Aorta (tissue), 5 donors: ENCODE measurements around the gene CPNE2. TPM values are rescaled to one million over a fixed set of nuclear protein-coding genes. Genes with fewer than 3 reads are reported as not detected.

Experiments
- ATAC-seq: fragments of 200-7000 bp; cut with Tn5 transposase; one replicate; pipeline ENCODE4 v1.9.1; 2022; ENCODE audit warnings: moderate library complexity; ENCODE audit not compliant: low FRiP score
- DNase-seq, 2 donors: peaks; one replicate each; pipeline ENCODE4 v3.0.0-alpha.2; 2020
- H3K27ac ChIP-seq, 2 donors: one replicate each; pipeline ENCODE4 v1.5.1; 2013; ENCODE audit warnings: low read length in 2 of 2, mild to moderate bottlenecking in 2 of 2, moderate library complexity in 2 of 2, control low read depth in 1 of 2, inconsistent platforms in 1 of 2, low read depth in 1 of 2
- H3K27me3 ChIP-seq, 2 donors: one replicate each; pipeline ENCODE4 v1.6.1; 2013; ENCODE audit warnings: control low read depth in 1 of 2, low read length in 1 of 2, mild to moderate bottlenecking in 1 of 2, moderate library complexity in 1 of 2; ENCODE audit not compliant: insufficient read depth in 2 of 2, control insufficient read depth in 1 of 2
- H3K36me3 ChIP-seq, 2 donors: one replicate each; pipeline ENCODE4 v1.6.1; 2013; ENCODE audit warnings: control low read depth in 1 of 2, low read length in 1 of 2, mild to moderate bottlenecking in 1 of 2; ENCODE audit not compliant: insufficient read depth in 2 of 2, control insufficient read depth in 1 of 2
- H3K4me1 ChIP-seq, 2 donors: one replicate each; pipeline ENCODE4 v1.6.1; 2013; ENCODE audit warnings: low read length in 2 of 2, control low read depth in 1 of 2, mild to moderate bottlenecking in 1 of 2, moderate library complexity in 1 of 2; ENCODE audit not compliant: insufficient read depth in 2 of 2, control insufficient read depth in 1 of 2
- H3K4me3 ChIP-seq, 2 donors: one replicate each; pipeline ENCODE4 v1.5.1; 2013; ENCODE audit warnings: low read length in 2 of 2, control low read depth in 1 of 2, mild to moderate bottlenecking in 1 of 2
- H3K9me3 ChIP-seq: one replicate; pipeline ENCODE4 v1.6.1; 2013; ENCODE audit warnings: mild to moderate bottlenecking, low read length; ENCODE audit not compliant: control insufficient read depth
- WGBS, 2 donors: extraction: QIAGEN DNeasy Blood & Tissue Kit; methylation state at CpG; one replicate each; pipeline ENCODE4 v1.1.7; 2013; 5-methylcytosine and 5-hydroxymethylcytosine counted together
- intact Hi-C, 2 donors: fragments of 100-400 bp; cut with DNase I; formaldehyde crosslinking; loops; one replicate each; pipeline versions ENCODE4 v1.14.2 to v1.15.0; 2022
- polyA plus RNA-seq, 2 donors: library from polyadenylated mRNA; stranded (reverse); fragments of 200-250 nt; gene quantifications; one replicate each; pipeline ENCODE4 v1.2.3, GENCODE V29; 2013
- total RNA-seq, 2 donors: library from RNA; stranded (reverse); fragmentation: NEBNext Ultra II Directional; extraction: Animal tissue kit (Norgen Biotek cat#: 25700); gene quantifications; one replicate each; pipeline ENCODE4 v1.2.1, GENCODE V29; 2021
- donor health status: healthy with polysubstance abuse.
- donor health status: Bipolar disorder and iron deficiency.
- donor health status: DM: no; HTN: no; CAD: no.
- donor health status: DM: no; HTN: no; CAD: no.
- donor health status: DM: yes; HTN: yes; CAD: no.

CPNE2 gene
- total and polyA plus RNA-seq, 4 donors: 19.0 to 37.1 (median 25.4) TPM

DNA sequence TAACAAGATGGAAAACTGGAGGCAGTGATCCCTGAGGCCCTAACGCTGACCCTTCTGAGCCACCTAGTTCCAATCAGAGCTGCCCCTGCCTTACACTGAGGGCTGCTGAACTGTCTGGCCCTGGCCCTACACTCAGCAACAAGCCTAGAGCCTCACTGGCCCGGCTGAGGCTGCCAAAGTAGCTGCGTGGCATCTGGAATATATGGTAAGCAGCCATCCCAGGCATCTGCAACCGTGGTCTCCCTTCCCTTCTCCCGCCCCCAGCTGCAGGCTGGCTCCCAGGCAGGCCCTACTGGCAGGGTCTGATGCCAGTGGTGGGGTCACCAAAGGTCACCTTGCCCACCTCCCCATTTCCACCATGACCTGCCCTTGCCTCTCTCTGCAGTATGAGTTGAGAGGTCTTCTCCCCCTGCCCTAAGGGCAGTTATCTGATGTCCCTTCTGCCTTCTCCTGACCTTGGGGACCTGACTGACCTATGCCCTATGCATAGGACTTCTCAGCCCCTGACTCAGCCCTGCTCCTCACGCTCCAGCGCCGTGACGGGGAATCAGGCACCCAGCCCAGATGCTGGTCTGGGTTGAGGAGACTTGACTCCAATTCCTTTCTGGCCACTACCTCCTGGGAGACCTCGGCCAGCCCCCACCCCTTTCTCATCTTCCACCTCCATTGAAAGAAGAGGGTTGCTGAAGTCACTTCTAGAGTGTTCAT lies 45.3 kb downstream of the CPNE2 start:
- Histone ChIP-seq H3K36me3 (no peaks in the 10 kb centered on the region), H3K4me1 (no peaks in the 10 kb centered on the region), H3K27ac (no peak overlapping the region), H3K27me3 (no peaks in the 10 kb centered on the region), H3K9me3 (no peaks in the 10 kb centered on the region), H3K4me3 (no peak overlapping the region)
- WGBS, 2 donors: 75 to 76% methylated on average over 10 of the region's 10 CpGs
- peak in 1 of 2 donors; percentile 66 for DNase-seq
- intact Hi-C loops: no loop called here
- no peak for ATAC-seq

DNA sequence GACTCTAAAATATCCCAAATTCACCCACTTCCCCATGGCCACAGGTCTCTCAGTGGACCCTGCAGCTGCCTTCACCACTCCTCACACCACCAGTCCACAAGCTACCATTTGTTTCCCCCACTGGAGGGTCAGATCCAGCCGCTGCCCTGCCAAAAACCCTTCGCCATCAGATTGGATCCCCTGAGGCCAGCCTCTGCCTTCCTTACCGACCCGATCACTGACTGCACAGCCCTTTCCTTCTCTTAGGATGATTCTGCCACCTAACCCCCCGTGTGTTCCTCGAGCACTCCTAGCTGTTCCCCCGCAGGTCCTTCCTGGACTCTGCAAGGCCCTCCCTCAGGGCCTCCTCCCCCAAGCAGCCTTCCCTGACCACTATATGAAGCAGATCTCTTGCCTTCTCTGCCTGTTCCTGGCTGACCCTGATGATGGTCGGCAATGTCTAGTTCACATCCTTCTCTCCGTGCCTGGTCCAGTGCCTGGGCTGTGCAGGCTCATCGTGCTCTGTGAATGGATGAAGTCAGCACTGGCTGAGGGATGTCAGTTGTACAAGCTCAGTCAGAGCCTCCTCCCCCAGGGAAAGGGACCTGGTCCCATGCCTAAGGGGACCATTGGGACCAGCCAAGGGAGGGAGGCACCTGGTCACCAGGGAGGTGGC lies 46.0 kb downstream of the CPNE2 start:
- intact Hi-C loops: no loop called here
- H3K4me3 ChIP-seq: no peak overlapping the region
- ATAC-seq (no peak), DNase-seq (peak in 1 of 2 donors; percentile 41)
- no peaks in the 10 kb centered on the region for H3K9me3 ChIP-seq
- no peaks in the 10 kb centered on the region for H3K36me3 ChIP-seq
- no peak overlapping the region for H3K27ac ChIP-seq
- H3K27me3 ChIP-seq: no peaks in the 10 kb centered on the region
- 80 to 88% methylated on average over 10 of the region's 10 CpGs for WGBS, 2 donors
- H3K4me1 ChIP-seq: no peaks in the 10 kb centered on the region

DNA sequence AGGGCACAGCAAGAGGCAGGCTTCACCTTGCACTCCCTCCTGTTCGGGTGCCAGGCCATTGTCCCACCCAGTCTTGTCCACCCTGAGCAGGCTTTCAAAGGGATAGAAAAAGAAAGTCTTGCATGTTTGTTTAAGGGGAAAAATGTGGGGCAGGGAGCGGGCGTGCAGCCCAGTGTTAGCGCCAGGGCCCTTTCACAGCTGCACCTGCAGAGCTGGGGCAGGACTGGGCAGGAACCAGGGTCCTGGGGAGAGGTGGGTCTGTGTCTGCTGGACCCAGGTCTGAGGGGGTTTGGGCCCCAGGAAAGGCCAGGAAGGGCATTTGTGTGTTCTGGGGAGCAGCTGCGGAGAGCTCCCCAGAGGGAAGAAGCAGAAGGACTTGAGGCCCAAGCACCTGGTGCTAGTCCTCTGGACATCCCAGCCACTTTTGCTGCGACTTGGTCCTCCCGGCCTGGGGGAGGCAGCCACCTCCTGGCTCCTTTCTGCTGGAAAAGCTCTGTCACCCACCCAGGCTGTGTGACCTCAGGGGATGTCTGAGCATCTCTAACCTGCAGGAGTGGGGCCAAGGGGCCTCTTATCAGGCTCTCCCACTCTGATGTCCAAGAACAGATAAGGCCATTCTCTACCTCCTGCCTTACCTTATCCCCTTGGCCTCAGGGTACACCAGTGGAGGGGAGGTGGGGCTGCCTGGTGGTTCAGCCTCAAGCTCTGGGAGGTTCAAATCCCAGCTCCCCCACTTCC lies 48.7 kb downstream of the CPNE2 start:
- DNase-seq: peak in 1 of 2 donors; percentile 47

DNA sequence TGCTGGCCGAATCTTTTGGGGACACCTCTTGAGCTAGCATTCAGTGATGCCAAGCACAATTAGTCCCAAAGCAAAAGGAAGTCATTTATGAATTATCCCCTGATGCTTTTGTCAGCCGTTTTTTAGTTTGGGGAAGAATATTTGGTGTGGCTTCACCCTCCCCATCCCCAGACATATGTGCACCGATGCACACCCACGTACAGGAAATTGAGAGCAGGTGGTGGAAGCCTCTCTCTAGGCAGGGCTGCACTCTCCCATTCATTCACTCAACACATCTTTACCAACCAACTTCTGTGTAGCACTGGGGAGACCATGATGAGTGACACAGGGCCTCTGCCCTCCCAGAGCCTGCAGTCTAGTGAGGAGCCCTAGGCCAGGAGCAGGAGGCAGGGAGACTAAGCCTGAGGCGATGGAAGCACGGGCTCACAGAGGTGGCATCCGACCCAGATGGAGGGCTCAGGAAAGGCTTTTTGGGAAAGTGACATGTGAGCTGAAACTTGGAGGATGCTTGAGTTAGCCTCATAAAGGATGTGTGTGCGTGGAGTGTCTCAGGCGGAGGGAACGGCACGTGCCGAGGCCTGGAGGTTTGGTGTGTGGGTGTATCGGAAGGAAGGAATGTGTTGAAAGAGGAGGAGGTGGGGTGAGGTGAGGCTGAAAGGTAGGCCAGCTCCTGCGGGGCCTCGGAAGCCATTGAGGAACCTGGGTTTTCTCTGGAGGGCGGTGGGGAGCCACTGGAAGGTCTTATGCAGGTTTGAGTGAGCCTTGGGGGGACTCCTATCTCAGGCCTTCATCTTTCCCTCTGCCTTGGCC lies 49.6 kb downstream of the CPNE2 start:
- Histone ChIP-seq H3K4me1 (no peaks in the 10 kb centered on the region), H3K4me3 (no peak overlapping the region), H3K27me3 (no peaks in the 10 kb centered on the region), H3K9me3 (no peaks in the 10 kb centered on the region), H3K27ac (no peak overlapping the region), H3K36me3 (no peaks in the 10 kb centered on the region)
- ATAC-seq (no peak), DNase-seq (peak in 1 of 2 donors; percentile 55)
- intact Hi-C loops: no loop called here
- 89 to 90% methylated on average over 16 of the region's 16 CpGs for WGBS, 2 donors

More for the DNA sequence above, 48.7 kb downstream of the CPNE2 start:
- H3K4me1 ChIP-seq: no peaks in the 10 kb centered on the region
- no peaks in the 10 kb centered on the region for H3K9me3 ChIP-seq
- no peaks in the 10 kb centered on the region for H3K36me3 ChIP-seq
- no peak overlapping the region for H3K27ac ChIP-seq
- ATAC-seq: no peak
- intact Hi-C loops: no loop called here
- no peak overlapping the region for H3K4me3 ChIP-seq
- no peaks in the 10 kb centered on the region for H3K27me3 ChIP-seq
- WGBS, 2 donors: 89 to 92% methylated on average over 7 of the region's 7 CpGs

DNA sequence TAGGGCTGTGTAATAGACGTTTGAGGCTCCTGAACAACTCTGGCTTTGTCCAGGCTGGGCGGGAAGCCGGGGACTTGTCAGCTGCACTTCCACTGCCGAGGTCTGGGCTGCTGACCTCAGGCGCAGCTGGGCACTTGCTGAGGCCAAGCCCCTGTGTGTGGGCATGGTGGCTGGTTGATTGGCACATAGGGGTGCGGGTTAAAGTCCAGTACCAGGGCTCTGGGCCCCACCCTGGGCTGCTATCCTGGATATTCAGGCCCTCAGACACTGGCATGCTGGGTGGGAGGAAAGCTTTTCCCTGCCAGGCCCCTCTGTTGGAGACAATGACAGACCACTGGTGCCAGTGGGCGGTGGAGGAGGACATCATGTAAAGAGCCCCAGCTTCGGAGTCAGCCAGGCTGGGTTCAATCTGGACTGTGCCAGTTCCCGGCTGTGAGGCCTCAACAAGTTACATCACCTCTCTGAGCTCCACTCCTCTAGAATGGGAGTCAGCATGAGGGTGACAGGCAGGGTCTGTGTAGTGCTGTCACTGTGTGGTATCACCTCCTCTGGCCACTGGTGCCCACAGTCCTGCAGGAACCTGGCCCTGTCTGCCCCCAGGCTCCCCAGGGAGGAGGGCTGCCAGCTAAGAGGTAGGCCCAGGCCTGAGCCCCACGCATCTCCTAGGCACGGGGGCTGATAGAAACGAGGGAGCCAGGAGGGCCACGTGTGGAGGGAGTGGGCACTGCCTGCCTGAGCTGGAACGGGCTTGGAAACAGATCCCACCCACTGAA lies 51.0 kb downstream of the CPNE2 start:
- intact Hi-C loops: no loop called here
- Histone ChIP-seq H3K36me3 (no peaks in the 10 kb centered on the region), H3K4me1 (no peaks in the 10 kb centered on the region), H3K9me3 (no peaks in the 10 kb centered on the region), H3K27me3 (no peaks in the 10 kb centered on the region), H3K27ac (no peak overlapping the region), H3K4me3 (no peak overlapping the region)
- DNase-seq (peak in 1 of 2 donors; percentile 72), ATAC-seq (no peak)
- 81 to 85% methylated on average over 14 of the region's 14 CpGs for WGBS, 2 donors

DNA sequence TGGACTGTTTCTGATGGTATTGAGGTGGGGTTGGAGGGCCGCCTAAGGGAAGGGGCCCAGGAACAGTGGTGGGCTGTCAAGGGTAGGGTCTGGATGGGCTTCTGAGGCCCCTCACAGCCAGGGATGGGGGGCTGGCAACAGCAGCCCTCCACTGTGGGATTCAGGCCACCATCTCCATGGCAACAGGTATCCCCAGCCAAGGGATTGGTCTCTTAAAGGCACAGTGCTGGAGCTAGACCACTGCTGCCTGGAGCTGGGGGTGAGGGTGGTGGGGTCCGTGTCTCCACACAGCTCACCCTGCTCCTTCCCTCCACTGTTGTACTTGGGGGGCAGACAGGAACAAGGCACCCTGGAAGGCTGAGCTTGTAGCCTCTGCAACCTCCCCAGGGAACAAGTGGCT lies 51.6 kb downstream of the CPNE2 start:
- no peak overlapping the region for H3K4me3 ChIP-seq
- WGBS, 2 donors: 94 to 100% methylated on average over 2 of the region's 2 CpGs
- intact Hi-C loops: no loop called here
- no peaks in the 10 kb centered on the region for H3K27me3 ChIP-seq
- H3K27ac ChIP-seq: no peak overlapping the region
- ATAC-seq (no peak), DNase-seq (peak in 1 of 2 donors; percentile 22)
- no peaks in the 10 kb centered on the region for H3K9me3 ChIP-seq
- H3K4me1 ChIP-seq: no peaks in the 10 kb centered on the region
- H3K36me3 ChIP-seq: no peaks in the 10 kb centered on the region

DNA sequence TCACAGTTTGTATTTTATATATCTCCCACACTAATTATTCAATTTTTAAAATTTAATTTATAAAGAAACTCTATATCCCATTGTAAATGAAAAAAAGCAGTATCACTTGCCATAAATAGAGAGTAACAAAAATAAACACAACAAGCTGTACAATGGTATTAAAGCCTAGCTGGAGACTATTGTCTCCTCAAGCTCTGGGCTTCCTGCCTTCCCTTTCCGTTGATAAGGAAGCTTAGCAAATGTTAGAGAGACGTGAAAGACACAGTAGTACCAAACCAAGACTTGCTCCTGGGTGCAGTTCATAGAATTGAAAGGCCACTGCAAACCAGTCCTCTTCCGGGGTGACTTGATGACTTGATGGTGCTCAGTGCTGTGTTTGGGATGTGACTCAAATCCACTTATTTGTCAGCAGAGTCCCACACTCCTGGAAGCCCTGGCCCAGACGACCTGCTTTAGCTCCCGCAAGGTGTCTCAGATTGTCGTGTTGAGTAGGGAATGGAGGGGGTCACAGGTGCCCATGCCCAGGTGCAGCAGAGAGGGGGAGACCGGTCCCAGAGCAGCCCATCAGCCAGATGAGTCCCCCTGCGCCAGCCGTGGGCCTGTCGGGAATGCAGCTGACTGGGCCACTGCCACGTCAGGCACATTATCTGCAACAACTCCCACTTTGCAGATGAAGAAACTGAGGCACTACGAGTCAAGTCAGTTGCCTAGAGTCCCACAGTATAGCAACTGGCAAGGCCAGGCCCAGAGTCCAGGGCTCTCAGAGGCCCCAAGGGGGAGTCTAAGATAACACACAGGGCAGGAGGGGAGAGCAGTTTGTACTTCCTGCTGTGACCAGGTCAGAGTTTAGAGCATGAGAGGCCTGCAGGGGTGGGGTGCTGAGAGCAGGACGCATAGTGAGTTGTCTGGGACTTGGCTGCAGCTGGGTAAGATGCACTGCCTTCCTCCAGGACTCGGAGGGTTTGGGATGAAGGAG lies 53.0 kb downstream of the CPNE2 start:
- WGBS, 2 donors: 78 to 80% methylated on average over 14 of the region's 14 CpGs
- intact Hi-C loops: no loop called here

More for the DNA sequence above, 53.0 kb downstream of the CPNE2 start:
- H3K27me3 ChIP-seq: no peaks in the 10 kb centered on the region
- no peak overlapping the region for H3K4me3 ChIP-seq
- H3K27ac ChIP-seq: no peak overlapping the region
- H3K36me3 ChIP-seq: no peaks in the 10 kb centered on the region
- DNase-seq (peak in 1 of 2 donors; percentile 69), ATAC-seq (no peak)
- H3K4me1 ChIP-seq: no peaks in the 10 kb centered on the region
- no peaks in the 10 kb centered on the region for H3K9me3 ChIP-seq
